Astrocyte (in vitro differentiated cells and primary cell): Measurements from ENCODE around the gene KCNMA1.

ENCODE experiments used
- CTCF ChIP-seq: IDR thresholded peaks from 2 replicates; pipeline ENCODE4 v1.5.1; 2011; ENCODE audit warnings: low read depth, mild to moderate bottlenecking, inconsistent platforms, low read length, moderate library complexity; ENCODE audit not compliant: insufficient read depth
- EZH2 ChIP-seq: IDR thresholded peaks from 2 replicates; pipeline ENCODE4 v1.6.1; 2012; ENCODE audit warnings: mild to moderate bottlenecking, low read length, inconsistent platforms; ENCODE audit not compliant: insufficient read depth

- TF ChIP-seq CTCF (no peak), EZH2 (no peak)
Measured at GRCh38 chr10:77562742-77563141, 74.9 kb downstream of the KCNMA1 start.
